Fibroblast of lung (primary cell): ENCODE results near the gene GABRG3. TPM values are rescaled to one million over a fixed set of nuclear protein-coding genes. Genes with fewer than 3 reads are reported as not detected.

Experiments
- DNase-seq, 2 donors: peaks; one replicate each; pipeline versions ENCODE4 v3.0.0 to v3.0.0-alpha.2; 2010; ENCODE audit warnings: low read depth in 2 of 2
- H2AFZ ChIP-seq: 2 replicates; pipeline ENCODE4 v1.5.1; 2012; ENCODE audit warnings: low read length, control low read depth, inconsistent platforms
- H3K27ac ChIP-seq: 2 replicates; pipeline ENCODE4 v1.5.1; 2011; ENCODE audit warnings: low read length, control low read depth; ENCODE audit not compliant: insufficient read depth
- H3K27me3 ChIP-seq: 2 replicates; pipeline ENCODE4 v1.5.1; 2011; ENCODE audit warnings: mild to moderate bottlenecking, low read length; ENCODE audit not compliant: control insufficient read depth, insufficient read depth
- H3K36me3 ChIP-seq: 2 replicates; pipeline ENCODE4 v1.5.1; 2011; ENCODE audit warnings: low read length; ENCODE audit not compliant: control insufficient read depth, insufficient read depth
- H3K4me1 ChIP-seq: 2 replicates; pipeline ENCODE4 v1.5.1; 2011; ENCODE audit warnings: low read length; ENCODE audit not compliant: control insufficient read depth, insufficient read depth; ENCODE audit errors: extremely low read depth
- H3K4me2 ChIP-seq: 2 replicates; pipeline ENCODE4 v1.5.1; 2011; ENCODE audit warnings: low read length, control low read depth; ENCODE audit not compliant: insufficient read depth; ENCODE audit errors: extremely low read depth
- H3K4me3 ChIP-seq, 4 experiments: fragments of 200-600 bp in 1 of 4; sonication (generic) in 1 of 4; replicated peaks in 1 of 4; 2 replicates each; pipeline ENCODE4 v1.5.1; 2011 to 2016; ENCODE audit warnings: low read length in 4 of 4, low read depth in 3 of 4, mild to moderate bottlenecking in 3 of 4, control low read depth in 2 of 4, inconsistent platforms in 1 of 4, mixed read lengths in 1 of 4; ENCODE audit not compliant: insufficient read depth in 1 of 4; ENCODE audit errors: control extremely low read depth in 1 of 4
- H3K79me2 ChIP-seq: 2 replicates; pipeline ENCODE4 v1.5.1; 2012; ENCODE audit warnings: mild to moderate bottlenecking, low read length, inconsistent platforms; ENCODE audit not compliant: control insufficient read depth, insufficient read depth
- H3K9ac ChIP-seq: 2 replicates; pipeline ENCODE4 v1.5.1; 2011; ENCODE audit warnings: mild to moderate bottlenecking, low read length, control low read depth; ENCODE audit not compliant: insufficient read depth
- H3K9me3 ChIP-seq: 2 replicates; pipeline ENCODE4 v1.5.1; 2012; ENCODE audit warnings: low read depth, low read length; ENCODE audit not compliant: control insufficient read depth, insufficient read depth
- H4K20me1 ChIP-seq: 2 replicates; pipeline ENCODE4 v1.5.1; 2011; ENCODE audit warnings: low read length; ENCODE audit not compliant: control insufficient read depth, insufficient read depth; ENCODE audit errors: extremely low read depth
- EZH2 ChIP-seq: IDR thresholded peaks from 2 replicates; pipeline ENCODE4 v1.5.1; 2012; ENCODE audit warnings: low read length, control low read depth, mild to moderate bottlenecking; ENCODE audit errors: missing control alignments
- polyA plus RNA-seq, 2 donors: library from polyadenylated mRNA; depleted of rRNA in 1 of 2; stranded (reverse) in 1 of 2; unstranded in 1 of 2; fragments of >200 nt; gene quantifications; 2 replicates each; pipeline ENCODE4 v1.2.1, GENCODE V29; 2011 to 2012; ENCODE audit warnings: missing spikeins in 1 of 2
- total RNA-seq: library from RNA; depleted of rRNA; stranded (reverse); fragments of >200 nt; gene quantifications from 2 replicates; pipeline ENCODE4 v1.2.1, GENCODE V29; 2014
- TF ChIP-seq, protein P1 (sequence below), 2 donors: IDR thresholded peaks in 1 of 2; conservative IDR thresholded peaks in 1 of 2; 1 replicate in 1 of 2; 2 replicates in 1 of 2; pipeline ENCODE4 v1.5.1; 2011 to 2012; ENCODE audit warnings: low read length in 2 of 2, control low read depth in 1 of 2, inconsistent platforms in 1 of 2, low read depth in 1 of 2, mild to moderate bottlenecking in 1 of 2

GABRG3 gene
- total and polyA plus RNA-seq, 2 donors (not counting 1 experiment from before 2014, with no cell fraction given): not detected

- H3K36me3 ChIP-seq: no peaks in the 10 kb centered on the region
- no peak for DNase-seq
- H4K20me1 ChIP-seq: no peaks in the 10 kb centered on the region
- H3K4me3 ChIP-seq: no peak overlapping the region
- H3K9me3 ChIP-seq: no peaks in the 10 kb centered on the region
- H3K9ac ChIP-seq: no peak overlapping the region
- no peak overlapping the region for H3K27ac ChIP-seq
- TF ChIP-seq, protein P1, sequence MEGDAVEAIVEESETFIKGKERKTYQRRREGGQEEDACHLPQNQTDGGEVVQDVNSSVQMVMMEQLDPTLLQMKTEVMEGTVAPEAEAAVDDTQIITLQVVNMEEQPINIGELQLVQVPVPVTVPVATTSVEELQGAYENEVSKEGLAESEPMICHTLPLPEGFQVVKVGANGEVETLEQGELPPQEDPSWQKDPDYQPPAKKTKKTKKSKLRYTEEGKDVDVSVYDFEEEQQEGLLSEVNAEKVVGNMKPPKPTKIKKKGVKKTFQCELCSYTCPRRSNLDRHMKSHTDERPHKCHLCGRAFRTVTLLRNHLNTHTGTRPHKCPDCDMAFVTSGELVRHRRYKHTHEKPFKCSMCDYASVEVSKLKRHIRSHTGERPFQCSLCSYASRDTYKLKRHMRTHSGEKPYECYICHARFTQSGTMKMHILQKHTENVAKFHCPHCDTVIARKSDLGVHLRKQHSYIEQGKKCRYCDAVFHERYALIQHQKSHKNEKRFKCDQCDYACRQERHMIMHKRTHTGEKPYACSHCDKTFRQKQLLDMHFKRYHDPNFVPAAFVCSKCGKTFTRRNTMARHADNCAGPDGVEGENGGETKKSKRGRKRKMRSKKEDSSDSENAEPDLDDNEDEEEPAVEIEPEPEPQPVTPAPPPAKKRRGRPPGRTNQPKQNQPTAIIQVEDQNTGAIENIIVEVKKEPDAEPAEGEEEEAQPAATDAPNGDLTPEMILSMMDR (conservative IDR thresholded peaks at IDR 0.05 in 1 of 2, IDR thresholded peaks at IDR 0.05 in 1 of 2; ENCODE audit: low read depth in 1 of 2, low read length in 2 of 2): no peak
- no peak for TF ChIP-seq EZH2
- H2AFZ ChIP-seq: no peak overlapping the region
- H3K4me2 ChIP-seq: no peak overlapping the region
- no peaks in the 10 kb centered on the region for H3K79me2 ChIP-seq
- H3K4me1 ChIP-seq: no peaks in the 10 kb centered on the region
- no peaks in the 10 kb centered on the region for H3K27me3 ChIP-seq
Observed at GRCh38 chr15:27396521-27396920, 425.5 kb downstream of the GABRG3 start.

DNA sequence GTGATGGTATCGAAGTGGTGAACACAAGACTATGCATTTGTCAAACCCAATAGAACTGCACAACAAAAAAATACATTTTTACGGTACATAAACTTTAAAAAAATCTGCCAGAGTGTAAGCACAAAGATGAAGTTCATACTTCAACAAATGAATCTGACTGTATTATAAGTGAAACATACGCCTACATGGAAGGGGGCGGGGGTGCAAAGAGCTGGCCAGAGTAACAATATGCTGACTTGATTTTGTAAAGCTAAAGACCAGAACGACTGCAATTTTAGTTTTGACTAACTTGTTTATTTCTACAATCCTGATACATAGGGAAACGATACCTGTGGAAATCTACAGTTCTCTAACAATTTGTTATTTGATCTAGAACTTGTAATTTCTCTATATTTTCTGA, 426.0 kb downstream of the GABRG3 start:
- H3K27me3 ChIP-seq: no peaks in the 10 kb centered on the region
- H3K79me2 ChIP-seq: no peaks in the 10 kb centered on the region
- DNase-seq: no peak
- H3K36me3 ChIP-seq: no peaks in the 10 kb centered on the region
- no peak overlapping the region for H3K4me3 ChIP-seq
- no peaks in the 10 kb centered on the region for H3K9me3 ChIP-seq
- no peak overlapping the region for H3K4me2 ChIP-seq
- H4K20me1 ChIP-seq: no peaks in the 10 kb centered on the region
- H3K4me1 ChIP-seq: no peaks in the 10 kb centered on the region
- TF ChIP-seq, protein P1 (conservative IDR thresholded peaks at IDR 0.05 in 1 of 2, IDR thresholded peaks at IDR 0.05 in 1 of 2; ENCODE audit: low read depth in 1 of 2, low read length in 2 of 2): no peak
- TF ChIP-seq EZH2: no peak
- no peak overlapping the region for H3K27ac ChIP-seq
- no peak overlapping the region for H2AFZ ChIP-seq
- H3K9ac ChIP-seq: no peak overlapping the region

- H3K27ac ChIP-seq: no peak overlapping the region
- H3K79me2 ChIP-seq: no peaks in the 10 kb centered on the region
- H3K4me1 ChIP-seq: no peaks in the 10 kb centered on the region
- no peak overlapping the region for H3K4me3 ChIP-seq
- TF ChIP-seq, protein P1 (conservative IDR thresholded peaks at IDR 0.05 in 1 of 2, IDR thresholded peaks at IDR 0.05 in 1 of 2; ENCODE audit: low read depth in 1 of 2, low read length in 2 of 2): no peak
- no peak for TF ChIP-seq EZH2
- H3K9ac ChIP-seq: no peak overlapping the region
- no peak overlapping the region for H3K4me2 ChIP-seq
- H2AFZ ChIP-seq: no peak overlapping the region
- no peaks in the 10 kb centered on the region for H3K36me3 ChIP-seq
- no peaks in the 10 kb centered on the region for H3K9me3 ChIP-seq
- no peak for DNase-seq
- H3K27me3 ChIP-seq: no peaks in the 10 kb centered on the region
- no peaks in the 10 kb centered on the region for H4K20me1 ChIP-seq
Observed at GRCh38 chr15:27398631-27399161, 427.7 kb downstream of the GABRG3 start.
